ENCODE results near the gene SNED1. TPM values are rescaled to one million over a fixed set of nuclear protein-coding genes. Genes with fewer than 3 reads are reported as not detected.

The SNED1 gene
- polyA plus RNA-seq, 1 experiment, result 3.9 TPM

- ChIA-PET CTCF (no interaction called here), POLR2A (no interaction called here)
- Histone ChIP-seq H3K27me3 (ENCODE audit: control insufficient read depth, insufficient read depth, low read length) (no peaks in the 10 kb centered on the region), H3K4me3 (ENCODE audit: low read depth, low read length) (no peak overlapping the region), H3K36me3 (ENCODE audit: control insufficient read depth, insufficient read depth, low read length) (no peaks in the 10 kb centered on the region)
- no peak for TF ChIP-seq CTCF (IDR thresholded peaks at IDR 0.05; ENCODE audit: insufficient read depth, low read depth, low read length)
- no peak for DNase-seq (ENCODE audit: low read depth)
Observed at GRCh38 chr2:241019441-241020139, 21.2 kb downstream of the SNED1 start.

GRCh38 chr2:241020201-241020600, 21.8 kb downstream of the SNED1 start:
- POLR2A ChIA-PET, result no interaction called here
- no peak for DNase-seq (ENCODE audit: low read depth)
- CTCF ChIA-PET, result no interaction called here
- Histone ChIP-seq H3K4me3 (ENCODE audit: low read depth, low read length) (no peak overlapping the region), H3K27me3 (ENCODE audit: control insufficient read depth, insufficient read depth, low read length) (no peaks in the 10 kb centered on the region), H3K36me3 (ENCODE audit: control insufficient read depth, insufficient read depth, low read length) (no peaks in the 10 kb centered on the region)
- TF ChIP-seq CTCF (IDR thresholded peaks at IDR 0.05; ENCODE audit: insufficient read depth, low read depth, low read length), result no peak

- H3K36me3 ChIP-seq (ENCODE audit: control insufficient read depth, insufficient read depth, low read length), result no peaks in the 10 kb centered on the region
- DNase-seq (ENCODE audit: low read depth), result no peak
- POLR2A ChIA-PET, result no interaction called here
- H3K27me3 ChIP-seq (ENCODE audit: control insufficient read depth, insufficient read depth, low read length), result no peaks in the 10 kb centered on the region
- CTCF ChIA-PET, result interaction anchor here (0.8 to 1.0 kb wide), 2 partner anchors 11 to 18 kb away, joined by 3 to 5 read pairs; no protein-coding TSS in a partner anchor
- no peak for TF ChIP-seq CTCF (IDR thresholded peaks at IDR 0.05; ENCODE audit: insufficient read depth, low read depth, low read length)
- H3K4me3 ChIP-seq (ENCODE audit: low read depth, low read length), result no peak overlapping the region
Observed at GRCh38 chr2:241020629-241021190, 22.3 kb downstream of the SNED1 start.

- Histone ChIP-seq H3K36me3 (ENCODE audit: control insufficient read depth, insufficient read depth, low read length) (no peaks in the 10 kb centered on the region), H3K27me3 (ENCODE audit: control insufficient read depth, insufficient read depth, low read length) (no peaks in the 10 kb centered on the region), H3K4me3 (ENCODE audit: low read depth, low read length) (no peak overlapping the region)
- no peak for TF ChIP-seq CTCF (IDR thresholded peaks at IDR 0.05; ENCODE audit: insufficient read depth, low read depth, low read length)
- ChIA-PET CTCF (no interaction called here), POLR2A (no interaction called here)
- no peak for DNase-seq (ENCODE audit: low read depth)
Observed at GRCh38 chr2:241025639-241026038, 27.2 kb downstream of the SNED1 start.

GRCh38 chr2:241029599-241030332, 31.3 kb downstream of the SNED1 start:
- no peaks in the 10 kb centered on the region for H3K27me3 ChIP-seq (ENCODE audit: control insufficient read depth, insufficient read depth, low read length)
- H3K36me3 ChIP-seq (ENCODE audit: control insufficient read depth, insufficient read depth, low read length), result 0 out of 2 replicates have a peak, but pooled peaks cover 1% of the 10 kb centered on the region
- no peak overlapping the region for H3K4me3 ChIP-seq (ENCODE audit: low read depth, low read length)
- ChIA-PET POLR2A (interaction anchor here (0.6 kb wide), 1 partner anchor 30 kb away, joined by 7 read pairs; no protein-coding TSS in a partner anchor), CTCF (interaction anchor here (1.2 kb wide), 1 partner anchor 11 kb away, joined by 3 read pairs; no protein-coding TSS in a partner anchor)
- DNase-seq (ENCODE audit: low read depth), result no peak
- TF ChIP-seq CTCF (IDR thresholded peaks at IDR 0.05; ENCODE audit: insufficient read depth, low read depth, low read length), result no peak

Data from BJ (cell line).